ENCODE measurements around the gene CACNA2D2. TPM values are rescaled to one million over a fixed set of nuclear protein-coding genes. Genes with fewer than 3 reads are reported as not detected.

The CACNA2D2 gene
- total and polyA plus RNA-seq, 2 of the 4 experiments (the other 2 are of a cell fraction) = 0.15 TPM; not detected in 1

- no peak overlapping the region for H3K9ac ChIP-seq (ENCODE audit: low read depth, low read length)
- H3K4me1 ChIP-seq (ENCODE audit: control insufficient read depth, insufficient read depth, low read length) = no peaks in the 10 kb centered on the region
- H3K4me2 ChIP-seq (ENCODE audit: low read depth, low read length) = no peak overlapping the region
- H2AK9ac ChIP-seq (replicated peaks; ENCODE audit: low read depth, low read length, poor library complexity) = no peak overlapping the region
- ChIA-PET POLR2A (ENCODE audit: unreplicated experiment) (no interaction called here), CTCF (interaction anchor here (1.2 kb wide), 1 partner anchor 9 kb away, joined by 3 read pairs; no protein-coding TSS in a partner anchor)
- no peaks in the 10 kb centered on the region for H3K36me3 ChIP-seq (ENCODE audit: control insufficient read depth, insufficient read depth, low read length)
- H4K8ac ChIP-seq (ENCODE audit: low read depth in 2 of 2, low read length in 2 of 2) = no peak overlapping the region
- no peak overlapping the region for H3K14ac ChIP-seq (replicated peaks; ENCODE audit: low read depth, low read length)
- H3K27ac ChIP-seq (ENCODE audit: insufficient read depth, low read length) = no peak overlapping the region
- no peak overlapping the region for H3K18ac ChIP-seq (ENCODE audit: low read depth, low read length)
- intact Hi-C loops (cut with micrococcal nuclease) = no loop called here
- H2AFZ ChIP-seq (replicated peaks; ENCODE audit: low read length, poor library complexity) = no peak overlapping the region
- in situ Hi-C loops (cut with MboI; ENCODE audit: low sequenced_read_pairs) = no loop called here
- 73% methylated on average over 3 of the region's 10 CpGs; no CpG with 5 or more reads in 1 of the 2 experiments for WGBS, 2 experiments (ENCODE audit: extremely low coverage in 2 of 2, insufficient read length in 1 of 2)
- H2BK20ac ChIP-seq (ENCODE audit: low read depth, low read length) = no peak overlapping the region
- no peak for ATAC-seq (ENCODE audit: low read depth)
- H3K4me3 ChIP-seq (ENCODE audit: insufficient read depth, low read depth, low read length) = no peak overlapping the region
- H2BK120ac ChIP-seq (ENCODE audit: low read depth, low read length) = no peak overlapping the region
- no peaks in the 10 kb centered on the region for H3K9me3 ChIP-seq (ENCODE audit: control insufficient read depth, insufficient read depth, low read length)
- TF ChIP-seq SMC3 (IDR thresholded peaks at IDR 0.05; ENCODE audit: low read depth, low read length) (no peak), BHLHE40 (IDR thresholded peaks at IDR 0.05; ENCODE audit: low read depth, low read length) (no peak), POLR2A (IDR thresholded peaks at IDR 0.05; ENCODE audit: low read depth, low read length) (no peak), CTCF (conservative IDR thresholded peaks at IDR 0.05; ENCODE audit: low read depth, low read length) (no peak), MAZ (IDR thresholded peaks at IDR 0.05; ENCODE audit: borderline replicate concordance, low read depth, low read length) (no peak), RFX5 (IDR thresholded peaks at IDR 0.05; ENCODE audit: low read depth, low read length) (no peak), FOS (IDR thresholded peaks at IDR 0.05; ENCODE audit: low read depth, low read length) (no peak), MAFK (IDR thresholded peaks at IDR 0.05; ENCODE audit: low read depth, low read length) (no peak), RAD21 (IDR thresholded peaks at IDR 0.05; ENCODE audit: low read length) (no peak), NFE2L2 (IDR thresholded peaks at IDR 0.05; ENCODE audit: low read depth, low read length) (no peak), CHD1 (IDR thresholded peaks at IDR 0.05; ENCODE audit: low read depth, low read length) (no peak), USF2 (IDR thresholded peaks at IDR 0.05; ENCODE audit: low read depth, low read length) (no peak), RCOR1 (IDR thresholded peaks at IDR 0.05; ENCODE audit: insufficient replicate concordance, low read length) (no peak), CEBPB (IDR thresholded peaks at IDR 0.05; ENCODE audit: low read depth, low read length) (no peak)
- H2BK15ac ChIP-seq (ENCODE audit: low read depth, low read length) = no peak overlapping the region
- no peaks in the 10 kb centered on the region for H4K20me1 ChIP-seq (ENCODE audit: insufficient read depth, low read length)
- H3K79me1 ChIP-seq (ENCODE audit: low read depth in 1 of 2, low read length in 2 of 2) = no peaks in the 10 kb centered on the region
- H3K56ac ChIP-seq (ENCODE audit: extremely low read depth, insufficient read depth, low read length) = no peak overlapping the region
- no peak overlapping the region for H2AK5ac ChIP-seq (ENCODE audit: low read depth, low read length)
- H3K4ac ChIP-seq (ENCODE audit: low read depth, low read length) = no peak overlapping the region
- no peak overlapping the region for H2BK5ac ChIP-seq (ENCODE audit: low read depth, low read length, poor library complexity, severe bottlenecking)
- BruUV-seq (replicated peaks) = no TSS peak
- H4K5ac ChIP-seq (ENCODE audit: low read depth, low read length) = no peak overlapping the region
- H3K27me3 ChIP-seq (ENCODE audit: control insufficient read depth, insufficient read depth, low read length) = peaks cover 17% of the 10 kb centered on the region; the same call in 1 of the 2 replicates
- no peak overlapping the region for H3K23ac ChIP-seq (ENCODE audit: low read depth, low read length)
- H4K91ac ChIP-seq (ENCODE audit: insufficient read depth, low read depth, low read length) = no peak overlapping the region
- no peaks in the 10 kb centered on the region for H3K9me1 ChIP-seq (ENCODE audit: insufficient read depth, low read length)
- DNase-seq = no peak
- dilution Hi-C loops (cut with HindIII; ENCODE audit: low sequenced_read_pairs, unreplicated experiment) = no loop called here
Measured at GRCh38 chr3:50473768-50474167, 29.7 kb downstream of the CACNA2D2 start.
